CD4-positive, alpha-beta T cell (primary cell): Measurements from ENCODE around the gene HBS1L. TPM values are rescaled to one million over a fixed set of nuclear protein-coding genes. Genes with fewer than 3 reads are reported as not detected.
"Not testable (repeated sequence)": the region's sequence is repeated elsewhere in the genome, so short reads cannot be mapped to it uniquely, and the experiment has no call there.

Experiments
- ATAC-seq: fragments of 200-7000 bp; cut with Tn5 transposase; one replicate; pipeline ENCODE4 v1.10.0; 2022; ENCODE audit warnings: mild to moderate bottlenecking; ENCODE audit not compliant: poor library complexity
- CTCF ChIA-PET: fragments of 350-600 bp; sonication (Branson Sonifier 250); formaldehyde crosslinking; loops from one replicate; lab custom pipeline; 2021; ENCODE audit warnings: antibody characterized with exemption, inconsistent platforms; lab: Charles Lee
- POLR2A ChIA-PET: fragments of 350-600 bp; sonication (Branson Sonifier 250); formaldehyde crosslinking; loops from one replicate; lab custom pipeline; 2021; ENCODE audit warnings: antibody characterized with exemption, inconsistent platforms; lab: Charles Lee
- DNase-seq, 14 experiments: peaks; one replicate each; pipeline ENCODE4 v3.0.0-alpha.2; 2013 to 2020; ENCODE audit warnings: mixed read lengths in 2 of 14
- H3K27ac ChIP-seq, 2 donors: one replicate each; pipeline versions ENCODE4 v1.5.1 to v1.7.0; 2013; ENCODE audit warnings: low read length in 2 of 2, low read depth in 1 of 2, mild to moderate bottlenecking in 1 of 2
- H3K27me3 ChIP-seq, 2 experiments: 1 replicate in 1 of 2; 2 replicates in 1 of 2; pipeline versions ENCODE4 v1.6.1 to v1.7.0; 2013; ENCODE audit warnings: low read length in 2 of 2, control low read depth in 1 of 2, mild to moderate bottlenecking in 1 of 2, moderate library complexity in 1 of 2; ENCODE audit not compliant: insufficient read depth in 2 of 2, control insufficient read depth in 1 of 2
- H3K36me3 ChIP-seq: one replicate; pipeline ENCODE4 v1.6.1; 2013; ENCODE audit warnings: low read length, control low read depth; ENCODE audit not compliant: insufficient read depth
- H3K4me1 ChIP-seq: one replicate; pipeline ENCODE4 v1.6.1; 2013; ENCODE audit warnings: low read length, control low read depth; ENCODE audit not compliant: insufficient read depth
- H3K4me3 ChIP-seq: one replicate; pipeline ENCODE4 v1.5.1; 2013; ENCODE audit warnings: mild to moderate bottlenecking, low read length, moderate library complexity
- H3K9me3 ChIP-seq, 2 experiments: 1 replicate in 1 of 2; 2 replicates in 1 of 2; pipeline versions ENCODE4 v1.6.1 to v1.7.0; 2013; ENCODE audit warnings: low read length in 2 of 2, mild to moderate bottlenecking in 2 of 2, control low read depth in 1 of 2, moderate library complexity in 1 of 2; ENCODE audit not compliant: control insufficient read depth in 1 of 2, insufficient read depth in 1 of 2
- H3K27ac Mint-ChIP-seq: one replicate; pipeline ENCODE4 v1.8.0; 2020; ENCODE audit warnings: mixed read lengths
- H3K27me3 Mint-ChIP-seq: one replicate; pipeline ENCODE4 v1.8.0; 2021; ENCODE audit warnings: mixed read lengths
- H3K36me3 Mint-ChIP-seq: one replicate; pipeline ENCODE4 v1.8.0; 2021; ENCODE audit warnings: low read depth, mixed read lengths
- H3K4me1 Mint-ChIP-seq: one replicate; pipeline ENCODE4 v1.8.0; 2021; ENCODE audit warnings: low read depth, mixed read lengths
- H3K4me3 Mint-ChIP-seq: one replicate; pipeline ENCODE4 v1.8.0; 2020; ENCODE audit warnings: mild to moderate bottlenecking, mixed read lengths
- H3K9me3 Mint-ChIP-seq: one replicate; pipeline ENCODE4 v1.8.0; 2020; ENCODE audit warnings: mixed read lengths
- CTCF ChIP-seq: fragments of 200-600 bp; IDR thresholded peaks from one replicate; pipeline ENCODE4 v1.8.0; 2022; ENCODE audit warnings: antibody characterized with exemption, mild to moderate bottlenecking
- intact Hi-C, 2 experiments: fragments of 100-400 bp; cut with DNase I in 1 of 2; cut with micrococcal nuclease in 1 of 2; formaldehyde crosslinking; loops; one replicate each; pipeline versions ENCODE4 v1.15.1 to v1.9.0; 2023 to 2025; cut with DNase I, micrococcal nuclease
- total RNA-seq, 174 experiments: library from RNA in 2 of 174; stranded (reverse) in 2 of 174; gene quantifications; one replicate each; pipeline ENCODE4 v1.2.3 and lab custom pipeline; 2021 to 2026

Gene HBS1L
- total RNA-seq, 2 experiments from 2014 or later = 106 to 117 TPM

GRCh38 chr6:135062735-135063134 lies 8.1 kb upstream of the HBS1L start:
- POLR2A ChIA-PET = interaction anchor here (0.9 kb wide), 1 partner anchor 25 kb away, joined by 4 read pairs; no protein-coding TSS in a partner anchor
- no peak for DNase-seq
- H3K36me3 ChIP-seq = no peaks in the 10 kb centered on the region

GRCh38 chr6:135060076-135060475 lies 5.5 kb upstream of the HBS1L start:
- ATAC-seq = no peak
- H3K27ac Mint-ChIP-seq = no peak overlapping the region

More at GRCh38 chr6:135062735-135063134, 8.1 kb upstream of the HBS1L start:
- Mint-ChIP-seq H3K27ac (no peak overlapping the region), H3K4me3 (no peak overlapping the region), H3K4me1 (no peaks in the 10 kb centered on the region), H3K36me3 (no peaks in the 10 kb centered on the region), H3K27me3 (no peaks in the 10 kb centered on the region), H3K9me3 (no peaks in the 10 kb centered on the region)
- Histone ChIP-seq H3K9me3 (no peaks in the 10 kb centered on the region), H3K27ac (no peak overlapping the region), H3K27me3 (no peaks in the 10 kb centered on the region), H3K4me3 (no peak overlapping the region), H3K4me1 (no peaks in the 10 kb centered on the region)
- ATAC-seq = no peak
- no peak for TF ChIP-seq CTCF
- intact Hi-C loops = loop anchor here in 1 of 2 experiments (10.0 kb wide), 1 partner anchor 372 kb away; no protein-coding TSS in a partner anchor
- CTCF ChIA-PET = interaction anchor here (0.7 to 1.2 kb wide), 4 partner anchors 15 to 889 kb away, joined by 3 to 6 read pairs (median 4); no protein-coding TSS in a partner anchor

GRCh38 chr6:135058299-135058698 lies 3.7 kb upstream of the HBS1L start:
- H3K27ac ChIP-seq, DNase-seq, H3K27me3 ChIP-seq, ATAC-seq, H3K4me3 Mint-ChIP-seq, H3K27ac Mint-ChIP-seq, H3K9me3 Mint-ChIP-seq, H3K9me3 ChIP-seq, H3K27me3 Mint-ChIP-seq, intact Hi-C loops, H3K4me3 ChIP-seq, H3K4me1 ChIP-seq, H3K36me3 ChIP-seq: not testable (repeated sequence)
- POLR2A ChIA-PET = interaction anchor here (1.1 kb wide), 1 partner anchor 36 kb away, joined by 3 read pairs; no protein-coding TSS in a partner anchor
- H3K4me1 Mint-ChIP-seq = peaks cover 25% of the 10 kb centered on the region
- CTCF ChIA-PET = interaction anchor here (1.3 kb wide), 1 partner anchor 125 kb away, joined by 3 read pairs; no protein-coding TSS in a partner anchor
- peaks cover 16% of the 10 kb centered on the region for H3K36me3 Mint-ChIP-seq

More at GRCh38 chr6:135060076-135060475, 5.5 kb upstream of the HBS1L start:
- DNase-seq = no peak
- Mint-ChIP-seq H3K27me3 (no peaks in the 10 kb centered on the region), H3K4me3 (no peak overlapping the region), H3K9me3 (no peaks in the 10 kb centered on the region), H3K4me1 (peaks cover 7% of the 10 kb centered on the region), H3K36me3 (no peaks in the 10 kb centered on the region)
- TF ChIP-seq CTCF = no peak
- Histone ChIP-seq H3K4me3 (no peak overlapping the region), H3K9me3 (no peaks in the 10 kb centered on the region), H3K27me3 (no peaks in the 10 kb centered on the region), H3K36me3 (no peaks in the 10 kb centered on the region), H3K4me1 (peaks cover 3% of the 10 kb centered on the region), H3K27ac (no peak overlapping the region)
- intact Hi-C loops = loop anchor here in 1 of 2 experiments (10.0 kb wide), 1 partner anchor 375 kb away; no protein-coding TSS in a partner anchor
- ChIA-PET POLR2A (no interaction called here), CTCF (interaction anchor here (0.6 kb wide), 1 partner anchor 807 kb away, joined by 3 read pairs; no protein-coding TSS in a partner anchor)
